Activated naive CD8-positive, alpha-beta T cell (primary cell): Measurements from ENCODE around the gene MGST3.

Experiments
- H3K27ac Mint-ChIP-seq: one replicate; pipeline ENCODE4 v1.8.0; 2021; ENCODE audit warnings: mixed read lengths
- H3K27me3 Mint-ChIP-seq: one replicate; pipeline ENCODE4 v1.8.0; 2021; ENCODE audit warnings: mixed read lengths
- H3K36me3 Mint-ChIP-seq: one replicate; pipeline ENCODE4 v1.8.0; 2021; ENCODE audit warnings: mixed read lengths
- H3K4me1 Mint-ChIP-seq: one replicate; pipeline ENCODE4 v1.8.0; 2021; ENCODE audit warnings: low read depth, mixed read lengths
- H3K4me3 Mint-ChIP-seq: one replicate; pipeline ENCODE4 v1.8.0; 2021; ENCODE audit warnings: mild to moderate bottlenecking, mixed read lengths
- H3K9me3 Mint-ChIP-seq: one replicate; pipeline ENCODE4 v1.8.0; 2021; ENCODE audit warnings: low read depth, mixed read lengths

Gene MGST3

DNA sequence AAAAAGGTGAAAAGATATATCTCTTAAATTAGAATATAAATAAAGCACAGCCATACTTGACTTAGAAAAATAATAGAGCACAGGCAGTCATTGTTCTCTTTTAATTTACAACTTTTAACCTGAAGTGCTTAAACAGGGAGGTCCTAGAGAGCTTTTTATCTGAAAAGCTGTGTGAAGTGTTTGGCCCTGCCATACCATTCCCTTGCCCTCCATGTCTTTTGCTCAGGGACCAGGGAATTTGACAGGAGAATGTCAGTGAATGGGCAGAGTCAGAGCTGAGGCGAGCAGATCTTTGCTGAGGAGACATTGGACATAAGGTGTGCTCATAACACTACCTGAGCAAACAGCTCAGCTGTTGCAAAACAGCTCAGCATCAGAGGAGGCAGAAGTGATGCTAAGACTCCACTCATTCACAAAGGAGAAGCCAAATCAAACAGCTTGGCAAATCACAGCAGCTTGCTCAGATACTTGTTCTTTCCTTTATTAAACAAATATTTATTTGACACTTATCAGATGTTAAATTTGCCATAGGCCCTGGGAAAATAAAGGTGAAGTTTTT is 14.9 kb upstream of the MGST3 start:
- no peaks in the 10 kb centered on the region for H3K4me1 Mint-ChIP-seq
- peaks cover 8% of the 10 kb centered on the region for H3K27me3 Mint-ChIP-seq
- no peak overlapping the region for H3K4me3 Mint-ChIP-seq
- peaks cover 8% of the 10 kb centered on the region for H3K9me3 Mint-ChIP-seq
- no peak overlapping the region for H3K27ac Mint-ChIP-seq
- H3K36me3 Mint-ChIP-seq = peaks cover 4% of the 10 kb centered on the region

DNA sequence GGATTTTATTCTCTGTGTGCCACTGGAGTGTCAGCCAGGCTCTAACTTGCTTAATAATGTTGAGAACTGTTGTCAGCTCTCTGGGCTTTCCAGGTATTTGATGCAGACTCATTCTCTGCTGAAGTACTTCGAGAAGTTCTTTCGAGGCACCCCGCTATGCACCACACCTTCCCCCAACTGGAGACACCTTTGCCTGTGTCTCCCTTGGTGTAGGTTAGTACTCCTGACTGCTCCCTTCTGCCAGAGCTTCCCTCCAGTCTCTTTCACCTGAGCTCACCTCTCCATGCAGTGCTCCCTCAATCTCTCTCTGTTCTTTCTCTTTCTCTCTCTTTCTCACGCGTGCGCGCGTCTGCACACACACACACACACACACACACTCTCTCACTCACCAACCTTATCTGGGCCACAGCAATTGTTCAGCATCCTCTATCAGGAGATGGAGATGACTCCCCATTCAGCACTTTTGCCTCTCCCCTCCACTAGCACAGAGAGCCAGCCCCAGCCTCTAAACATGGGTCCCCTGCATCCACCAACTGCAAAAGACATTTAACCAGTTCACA is 14.0 kb upstream of the MGST3 start:
- Mint-ChIP-seq H3K27me3 (peaks cover 7% of the 10 kb centered on the region), H3K27ac (no peak overlapping the region), H3K4me1 (no peaks in the 10 kb centered on the region), H3K4me3 (no peak overlapping the region), H3K36me3 (peaks cover 4% of the 10 kb centered on the region), H3K9me3 (peaks cover 8% of the 10 kb centered on the region)

DNA sequence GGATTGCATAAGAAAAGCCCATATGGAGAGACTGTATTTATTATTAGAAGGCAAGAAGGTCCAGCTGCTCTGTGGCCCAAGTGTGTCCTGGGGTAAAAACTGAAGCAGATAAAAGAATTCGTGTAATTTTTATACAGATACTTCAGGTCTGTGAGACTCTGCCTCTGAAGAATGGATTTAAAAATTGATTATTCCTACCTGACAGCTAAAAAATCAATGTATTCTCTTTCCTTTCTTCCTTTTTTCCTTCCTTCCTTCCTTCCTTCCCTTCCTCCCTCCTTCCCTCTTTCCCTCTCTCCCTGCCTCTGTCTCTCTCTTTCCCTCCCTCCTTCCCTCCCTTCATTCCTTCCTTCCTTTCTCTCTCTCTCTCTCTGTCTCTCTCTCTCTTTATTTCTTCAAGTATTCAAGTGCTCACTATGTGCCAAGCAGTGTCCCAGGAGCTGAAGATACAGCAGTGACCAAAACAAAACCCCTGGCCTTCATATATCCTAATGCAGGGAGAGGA is 11.3 kb upstream of the MGST3 start:
- Mint-ChIP-seq H3K27me3 (peaks cover 8% of the 10 kb centered on the region), H3K36me3 (no peaks in the 10 kb centered on the region), H3K4me1 (no peaks in the 10 kb centered on the region), H3K4me3 (no peak overlapping the region), H3K27ac (no peak overlapping the region), H3K9me3 (peaks cover 4% of the 10 kb centered on the region)

DNA sequence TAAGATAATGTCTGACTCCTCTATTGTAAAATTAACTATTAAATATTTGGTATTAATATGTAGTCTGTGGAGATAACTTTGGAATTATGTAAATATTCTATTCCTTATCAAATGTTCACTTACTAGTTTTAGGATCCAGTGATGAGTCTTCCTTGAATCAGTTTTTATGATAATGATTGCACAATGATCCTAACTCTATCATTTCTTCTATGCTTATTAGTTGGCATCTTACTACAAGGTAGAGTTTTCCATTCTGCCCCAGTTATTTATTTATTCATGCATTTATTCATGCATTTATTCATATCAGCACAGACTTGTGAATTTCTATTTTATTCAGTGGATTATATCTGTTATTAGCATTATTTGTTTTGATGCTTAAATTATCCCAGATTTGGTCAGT is 7.4 kb upstream of the MGST3 start:
- Mint-ChIP-seq H3K27me3 (peaks cover 5% of the 10 kb centered on the region), H3K27ac (no peak overlapping the region), H3K4me1 (no peaks in the 10 kb centered on the region), H3K36me3 (no peaks in the 10 kb centered on the region), H3K9me3 (no peaks in the 10 kb centered on the region), H3K4me3 (no peak overlapping the region)

DNA sequence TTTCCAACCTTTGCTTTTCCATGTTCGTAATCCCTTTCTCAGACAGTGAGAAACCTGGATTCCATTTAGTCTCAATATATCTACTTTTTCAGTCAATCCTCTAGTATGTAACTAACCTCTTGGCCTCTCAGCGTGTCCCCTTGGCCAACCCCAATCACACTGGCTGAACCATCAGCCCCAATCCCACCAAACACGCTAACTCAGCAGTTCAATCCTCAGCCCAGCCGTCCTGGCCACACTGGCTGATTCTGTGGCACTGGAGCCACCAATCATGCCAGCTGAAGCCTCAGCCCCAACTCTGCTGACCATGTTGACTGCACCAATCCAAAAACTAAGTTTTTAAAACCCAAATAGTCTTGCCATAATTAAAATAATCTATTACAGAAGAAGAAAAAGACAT is 6.6 kb upstream of the MGST3 start:
- Mint-ChIP-seq H3K9me3 (no peaks in the 10 kb centered on the region), H3K27ac (no peak overlapping the region), H3K4me1 (peaks cover 2% of the 10 kb centered on the region), H3K4me3 (no peak overlapping the region), H3K36me3 (no peaks in the 10 kb centered on the region), H3K27me3 (peaks cover 5% of the 10 kb centered on the region)

DNA sequence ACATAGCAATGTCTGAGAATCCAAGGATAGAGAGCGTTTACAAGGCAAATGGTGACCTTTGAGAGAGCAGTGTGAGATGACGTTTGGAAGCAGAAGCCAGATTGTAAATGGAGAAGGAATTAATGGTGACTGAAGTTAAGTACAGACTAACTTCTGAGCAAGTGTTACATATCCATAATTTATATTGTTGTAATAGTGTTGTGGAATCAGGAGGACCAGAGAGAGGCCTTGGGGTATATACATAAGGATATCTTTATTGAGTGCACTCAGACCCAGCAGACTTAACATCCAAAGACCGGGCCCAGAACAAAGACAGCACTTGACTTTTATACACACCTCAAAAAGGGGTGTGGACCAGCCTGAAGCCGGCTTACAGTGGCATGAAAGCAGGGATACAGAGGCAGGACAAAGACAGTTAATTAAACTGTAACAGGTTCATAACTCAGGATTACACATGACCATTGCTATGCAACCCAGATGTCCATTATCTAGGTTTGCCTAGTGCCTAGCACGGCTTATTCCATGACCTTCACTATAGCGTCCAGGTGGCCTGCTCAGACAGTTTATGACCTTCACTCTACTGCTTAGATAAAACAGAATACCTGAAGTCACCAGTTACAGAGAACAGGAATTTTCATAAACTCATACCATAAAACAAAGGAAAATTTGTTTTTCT is 2.7 kb upstream of the MGST3 start:
- Mint-ChIP-seq H3K36me3 (no peaks in the 10 kb centered on the region), H3K4me3 (no peak overlapping the region), H3K27ac (no peak overlapping the region), H3K4me1 (peaks cover 7% of the 10 kb centered on the region), H3K27me3 (peaks cover 1% of the 10 kb centered on the region), H3K9me3 (no peaks in the 10 kb centered on the region)

DNA sequence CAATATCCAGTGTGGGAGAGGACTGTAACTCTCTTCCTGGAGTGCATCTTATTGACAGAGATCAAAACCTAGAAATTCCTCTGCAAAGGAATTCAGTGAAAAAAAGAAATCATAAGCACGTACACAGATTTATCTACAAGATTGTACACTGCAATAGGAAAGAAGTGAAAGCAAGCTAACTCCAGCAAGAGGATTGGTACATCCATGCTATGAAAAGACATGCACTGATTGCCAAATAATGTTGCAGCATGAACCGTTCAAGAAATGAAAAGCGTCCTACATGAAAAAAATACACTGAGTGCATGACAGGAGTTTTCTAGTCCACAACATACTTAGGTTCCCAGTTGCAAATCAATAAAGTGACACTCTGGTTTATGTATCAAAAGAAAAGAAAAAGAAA is 1.9 kb upstream of the MGST3 start:
- Mint-ChIP-seq H3K27me3 (peaks cover 1% of the 10 kb centered on the region), H3K9me3 (no peaks in the 10 kb centered on the region), H3K4me3 (no peak overlapping the region), H3K4me1 (peaks cover 14% of the 10 kb centered on the region), H3K36me3 (no peaks in the 10 kb centered on the region), H3K27ac (peak overlapping the region; percentile 18)

DNA sequence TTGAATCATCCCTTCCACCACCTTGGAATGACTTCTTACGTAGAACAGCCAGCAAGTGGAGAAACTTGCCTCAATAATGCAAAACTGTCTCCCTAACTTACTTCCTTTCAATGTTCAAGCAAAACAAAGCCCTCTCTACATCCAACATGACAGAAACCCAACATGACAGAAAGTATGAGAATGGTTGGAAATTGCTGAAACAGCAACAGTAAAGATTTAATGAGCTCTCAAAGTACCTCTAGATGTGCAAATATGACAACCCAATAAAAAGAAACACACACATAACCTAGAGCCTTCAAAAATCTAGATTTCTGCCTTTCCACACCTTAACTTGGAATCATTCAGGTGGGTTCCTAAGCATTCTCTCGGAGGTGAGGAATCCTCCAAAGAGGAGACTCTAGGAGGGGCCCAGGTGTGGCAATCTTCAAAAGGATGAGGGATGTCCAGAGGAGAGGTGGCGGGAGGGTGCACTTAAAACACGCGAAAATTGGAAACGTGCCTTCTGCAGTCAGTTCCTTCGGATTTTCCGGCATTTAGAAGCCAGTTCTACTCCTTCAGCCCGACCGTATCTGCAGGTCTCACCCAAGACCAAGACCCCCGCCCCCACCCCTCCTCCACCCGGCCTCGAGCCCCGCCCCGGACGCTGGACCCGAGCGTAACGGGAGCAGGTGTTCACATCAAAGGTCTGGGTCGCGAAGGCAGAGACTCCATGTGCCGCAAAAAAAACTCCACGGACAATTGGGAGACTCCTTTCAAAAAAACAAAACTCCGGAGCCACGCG is 996 bp upstream of the MGST3 start:
- Mint-ChIP-seq H3K4me1 (peaks cover 18% of the 10 kb centered on the region), H3K9me3 (no peaks in the 10 kb centered on the region), H3K27ac (peak overlapping the region; percentile 81), H3K27me3 (no peaks in the 10 kb centered on the region), H3K4me3 (no peak overlapping the region), H3K36me3 (no peaks in the 10 kb centered on the region)

DNA sequence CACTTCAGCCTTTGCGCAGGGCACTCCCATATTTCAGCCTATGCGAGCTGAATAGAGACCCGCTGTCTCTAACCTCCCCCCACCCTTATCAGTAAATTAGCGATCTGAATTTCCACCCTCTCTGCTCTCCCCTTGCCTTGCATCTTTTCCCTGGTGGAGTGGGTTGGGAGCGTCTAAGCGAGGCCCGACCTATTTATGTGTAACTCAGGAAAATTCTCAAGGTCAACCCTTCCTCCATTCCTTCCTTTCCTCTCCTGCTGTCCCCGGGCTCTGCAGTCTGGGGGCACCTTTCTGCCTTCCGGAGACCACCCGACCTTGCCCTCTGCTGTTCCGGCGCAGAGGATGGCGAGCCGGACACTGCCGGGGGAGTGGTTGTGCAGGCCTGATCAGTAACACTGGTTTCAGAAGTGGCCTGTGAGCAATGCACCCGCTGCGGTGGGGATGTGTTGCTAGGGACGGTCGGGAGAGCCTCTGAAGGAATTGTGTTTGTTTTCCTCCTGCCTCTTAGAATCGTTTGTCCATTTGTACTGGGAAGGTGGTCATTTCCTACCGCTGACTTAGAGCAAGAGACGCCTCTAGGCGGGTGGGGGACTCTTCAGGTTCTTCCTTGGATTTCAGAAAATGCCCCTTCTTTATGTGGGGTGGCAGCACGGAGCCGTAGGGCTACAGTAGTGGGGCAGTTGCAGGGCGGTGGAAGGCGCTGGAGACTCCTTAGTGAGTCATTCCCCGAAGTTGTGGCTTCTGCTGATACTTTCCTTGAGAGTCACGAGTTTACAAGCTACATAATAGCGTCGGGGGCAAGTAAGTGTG is 513 bp downstream of the MGST3 start:
- H3K27ac Mint-ChIP-seq = no peak overlapping the region
- no peaks in the 10 kb centered on the region for H3K36me3 Mint-ChIP-seq
- H3K4me1 Mint-ChIP-seq = peaks cover 18% of the 10 kb centered on the region
- no peak overlapping the region for H3K4me3 Mint-ChIP-seq
- no peaks in the 10 kb centered on the region for H3K27me3 Mint-ChIP-seq
- no peaks in the 10 kb centered on the region for H3K9me3 Mint-ChIP-seq

DNA sequence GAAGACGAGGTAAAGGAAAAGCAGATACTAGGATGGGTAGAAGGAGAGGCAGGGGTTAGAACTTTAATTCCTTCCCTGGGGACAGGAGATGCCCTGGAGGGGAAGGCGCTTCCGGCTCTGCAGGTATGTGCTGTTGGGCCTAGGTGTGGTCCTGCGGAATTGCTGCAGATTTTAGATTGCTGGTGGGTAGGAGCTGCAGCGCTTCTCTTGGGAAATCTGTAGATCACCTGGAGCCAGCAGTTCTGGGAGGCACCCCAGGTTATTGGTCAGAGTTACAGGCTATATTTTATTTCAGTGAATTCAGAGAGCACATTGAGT is 1.1 kb downstream of the MGST3 start:
- Mint-ChIP-seq H3K4me1 (peaks cover 18% of the 10 kb centered on the region), H3K4me3 (no peak overlapping the region), H3K9me3 (no peaks in the 10 kb centered on the region), H3K27me3 (no peaks in the 10 kb centered on the region), H3K27ac (no peak overlapping the region), H3K36me3 (no peaks in the 10 kb centered on the region)

DNA sequence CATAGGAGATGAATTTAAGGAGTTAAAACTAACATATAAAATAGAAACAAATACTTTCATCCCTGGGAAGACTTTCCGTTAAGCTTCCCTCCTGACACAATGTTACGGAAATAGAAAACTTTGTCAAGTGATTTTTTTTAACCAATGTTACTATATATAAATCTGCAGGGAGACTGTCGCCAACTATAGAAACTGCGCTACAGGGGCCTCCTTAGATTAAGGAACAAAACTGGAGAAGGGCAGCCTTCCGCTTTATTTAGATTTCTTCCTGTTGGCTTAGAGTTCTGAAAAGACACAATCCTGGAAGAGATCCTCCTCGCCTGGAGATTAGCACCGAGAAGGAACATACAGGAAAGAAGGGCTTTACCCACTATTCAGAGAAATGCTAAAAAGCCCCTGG is 1.5 kb downstream of the MGST3 start:
- no peaks in the 10 kb centered on the region for H3K36me3 Mint-ChIP-seq
- H3K4me3 Mint-ChIP-seq = peak overlapping the region; percentile 36
- peaks cover 18% of the 10 kb centered on the region for H3K4me1 Mint-ChIP-seq
- no peak overlapping the region for H3K27ac Mint-ChIP-seq
- no peaks in the 10 kb centered on the region for H3K9me3 Mint-ChIP-seq
- H3K27me3 Mint-ChIP-seq = no peaks in the 10 kb centered on the region

DNA sequence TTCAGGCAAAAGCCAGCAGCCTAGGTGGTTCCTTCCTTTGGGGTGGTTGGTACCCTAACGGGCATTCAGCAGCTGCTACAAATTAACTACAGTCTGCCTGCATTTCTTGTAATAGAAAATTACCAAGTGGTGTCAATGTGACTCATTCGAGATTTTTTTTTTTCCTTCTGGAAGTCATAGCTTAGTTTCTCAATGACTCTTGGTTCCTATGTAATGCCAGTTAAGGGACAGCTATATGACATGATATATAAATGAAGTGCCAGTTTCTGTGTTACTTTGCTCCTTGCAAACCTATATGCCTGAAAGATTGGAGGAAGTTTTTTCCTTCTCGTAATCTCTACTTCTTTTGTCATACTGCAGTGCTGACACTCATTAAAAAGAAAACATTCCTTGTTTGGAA is 2.6 kb downstream of the MGST3 start:
- H3K4me1 Mint-ChIP-seq = peaks cover 18% of the 10 kb centered on the region
- no peak overlapping the region for H3K4me3 Mint-ChIP-seq
- H3K9me3 Mint-ChIP-seq = no peaks in the 10 kb centered on the region
- no peak overlapping the region for H3K27ac Mint-ChIP-seq
- H3K36me3 Mint-ChIP-seq = no peaks in the 10 kb centered on the region
- H3K27me3 Mint-ChIP-seq = no peaks in the 10 kb centered on the region

DNA sequence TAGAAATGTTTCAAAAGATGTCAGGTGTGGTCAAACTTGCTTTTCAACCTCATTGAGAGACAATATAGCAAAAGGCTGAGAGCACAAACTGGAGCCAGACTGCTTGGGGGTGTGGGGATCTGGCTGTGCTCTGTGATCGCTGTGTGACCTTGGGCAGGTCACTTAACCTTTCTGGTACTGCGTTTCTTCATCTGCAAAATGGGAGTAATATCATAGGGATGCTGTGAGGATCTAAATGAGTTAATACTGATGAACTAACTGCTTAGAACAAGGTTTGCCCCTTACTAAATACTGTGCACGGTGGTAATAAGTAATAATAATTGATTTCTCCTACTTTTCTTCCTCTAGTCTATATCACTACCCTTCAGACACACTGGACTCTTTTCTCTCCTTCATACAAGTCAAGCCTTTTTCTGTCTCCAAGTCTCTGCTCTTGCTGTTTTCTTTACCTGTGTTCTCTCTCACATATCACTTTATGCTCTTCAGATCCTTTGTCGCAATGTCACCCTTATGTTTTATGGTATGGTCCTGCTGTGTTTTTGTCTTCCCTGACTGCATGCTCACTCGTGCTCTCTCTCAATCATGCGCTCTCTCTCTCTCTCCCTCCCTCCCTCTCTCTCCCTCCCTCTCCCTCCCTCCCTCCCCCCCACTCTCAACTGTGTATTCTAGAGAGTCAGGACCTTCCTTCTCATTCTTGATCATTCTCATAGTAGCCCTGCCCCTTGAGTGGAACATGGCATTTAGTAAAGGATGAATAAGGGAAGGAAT is 3.3 kb downstream of the MGST3 start:
- H3K27ac Mint-ChIP-seq = no peak overlapping the region
- peaks cover 15% of the 10 kb centered on the region for H3K4me1 Mint-ChIP-seq
- H3K36me3 Mint-ChIP-seq = no peaks in the 10 kb centered on the region
- no peak overlapping the region for H3K4me3 Mint-ChIP-seq
- no peaks in the 10 kb centered on the region for H3K9me3 Mint-ChIP-seq
- no peaks in the 10 kb centered on the region for H3K27me3 Mint-ChIP-seq

DNA sequence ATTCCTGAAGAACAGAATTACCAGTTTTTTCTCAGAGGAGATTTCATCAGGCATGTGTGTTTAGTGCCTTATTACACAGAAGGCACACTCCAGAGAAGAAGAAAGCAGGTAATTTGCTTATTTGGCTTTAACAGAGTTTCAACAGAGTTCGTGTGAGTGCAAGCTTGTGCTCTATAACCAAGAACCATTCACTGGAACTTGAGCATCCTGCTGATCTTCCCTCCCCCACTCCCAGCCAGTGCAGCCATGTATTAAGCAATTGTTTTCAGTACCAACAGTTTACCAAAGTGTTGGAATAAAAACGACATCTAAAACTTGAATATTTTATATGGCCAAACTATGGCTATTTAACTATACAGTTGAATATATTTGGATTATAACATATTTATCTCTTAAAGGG is 4.3 kb downstream of the MGST3 start:
- Mint-ChIP-seq H3K27ac (no peak overlapping the region), H3K4me1 (peaks cover 17% of the 10 kb centered on the region), H3K27me3 (no peaks in the 10 kb centered on the region), H3K4me3 (no peak overlapping the region), H3K9me3 (no peaks in the 10 kb centered on the region), H3K36me3 (peaks cover 4% of the 10 kb centered on the region)
